NCI-H1436 (cell line): ENCODE results near the gene BPGM.

Source experiments
- DNase-seq: peaks from one replicate; lab custom pipeline; 2025; lab: John Stamatoyannopoulos, UW

BPGM gene

DNA sequence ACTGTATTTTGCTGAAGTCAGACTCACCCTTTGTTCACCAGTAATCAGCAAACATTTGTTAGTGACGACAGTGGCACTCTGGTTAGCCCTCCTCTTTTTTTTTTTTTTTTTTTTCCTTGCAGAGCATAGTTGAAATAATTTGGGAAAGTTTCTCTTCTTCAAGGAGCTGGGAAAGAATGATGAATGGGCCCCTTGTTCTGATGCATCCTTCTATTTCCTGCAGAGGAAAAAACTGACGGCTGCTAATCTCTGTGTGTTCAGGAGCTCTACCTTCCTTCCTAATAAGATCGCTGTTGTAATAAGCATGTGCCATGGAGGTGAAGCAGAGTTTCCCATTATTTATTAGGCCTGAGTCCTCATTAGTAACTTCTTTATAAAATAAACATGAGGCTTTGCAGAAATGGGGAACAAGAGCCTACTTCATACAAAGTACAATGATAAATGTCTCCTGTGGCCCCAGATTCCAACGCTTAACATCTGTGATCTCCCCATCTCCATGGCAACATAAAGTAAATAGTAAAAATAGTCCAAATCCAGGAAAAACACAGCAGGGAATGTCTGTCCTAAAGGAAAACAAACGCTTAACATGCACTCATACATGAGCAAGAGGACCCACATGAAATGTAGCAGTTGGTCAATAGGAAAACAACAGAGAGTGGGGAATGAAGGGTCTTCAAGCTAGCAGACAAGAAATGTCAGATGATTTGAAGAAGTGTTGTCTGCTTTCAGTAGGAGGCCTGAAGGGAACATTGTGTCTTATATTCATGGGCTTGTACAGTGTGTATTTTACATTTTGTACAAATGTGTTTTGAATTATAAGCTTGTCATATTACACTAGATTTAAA is 73.7 kb downstream of the BPGM start:
- no peak for DNase-seq

DNA sequence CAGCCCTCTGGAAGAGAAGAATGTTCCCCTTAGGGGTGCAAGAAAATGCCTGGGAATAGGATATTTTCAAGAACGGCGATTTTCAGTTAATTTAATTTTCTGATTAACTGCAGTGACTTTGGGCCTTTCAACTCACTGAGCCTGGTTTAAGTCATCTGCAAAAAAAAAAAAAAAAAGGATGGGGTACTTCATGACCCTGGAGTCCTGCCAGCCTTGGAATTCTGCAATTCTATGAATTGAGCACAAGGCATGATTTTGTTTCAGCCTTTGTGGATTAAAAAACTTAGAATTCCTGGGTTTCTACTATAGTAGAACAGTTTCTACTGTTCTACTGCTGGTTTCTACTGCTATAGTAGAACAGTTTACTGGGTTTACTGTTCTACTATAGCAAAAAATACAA is 74.5 kb downstream of the BPGM start:
- no peak for DNase-seq

DNA sequence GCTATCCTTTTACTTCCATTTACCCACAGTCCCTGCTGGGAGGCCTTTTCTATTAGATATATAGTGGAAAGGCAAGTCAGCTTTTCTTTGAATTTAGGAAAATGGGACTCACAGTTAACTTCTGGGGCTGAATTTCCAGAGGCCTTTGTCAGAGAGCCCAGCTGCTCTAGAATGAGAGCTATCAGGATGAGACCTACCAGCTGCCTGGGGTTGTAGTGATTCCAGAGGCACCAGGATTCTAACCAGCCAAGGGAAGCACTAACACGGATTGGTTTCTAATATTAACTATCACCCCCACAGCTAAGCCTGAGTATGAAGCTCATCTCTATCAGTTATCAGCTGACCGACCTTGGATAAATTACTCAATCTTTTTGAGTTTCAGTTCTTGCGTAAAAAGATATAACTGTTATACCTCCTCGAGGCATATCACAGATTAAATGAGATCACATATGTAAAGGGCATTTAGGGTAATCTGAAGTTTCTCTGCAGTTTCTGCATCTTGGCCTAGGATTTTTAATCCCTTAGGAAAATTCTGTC is 76.2 kb downstream of the BPGM start:
- DNase-seq: no peak

DNA sequence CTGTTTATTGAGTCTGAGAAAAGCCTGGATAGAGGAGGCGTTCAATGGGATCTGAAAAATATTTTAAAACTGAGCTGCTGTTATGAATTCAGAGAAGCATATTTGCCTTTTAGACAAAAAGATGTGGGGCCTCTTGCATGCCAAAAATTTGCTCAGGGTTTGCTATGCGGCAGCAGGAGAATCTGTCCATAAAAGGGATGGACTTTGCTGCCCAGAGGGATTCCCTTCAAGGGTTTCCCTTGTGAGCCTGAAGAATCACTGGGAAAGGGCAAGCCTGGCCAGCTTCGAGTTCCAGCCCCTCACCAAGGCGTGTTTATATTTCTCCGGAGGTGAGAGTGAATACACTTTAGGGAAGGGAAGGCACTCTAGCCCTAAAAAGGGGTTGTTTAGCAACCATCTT is 77.2 kb downstream of the BPGM start:
- DNase-seq: no peak

DNA sequence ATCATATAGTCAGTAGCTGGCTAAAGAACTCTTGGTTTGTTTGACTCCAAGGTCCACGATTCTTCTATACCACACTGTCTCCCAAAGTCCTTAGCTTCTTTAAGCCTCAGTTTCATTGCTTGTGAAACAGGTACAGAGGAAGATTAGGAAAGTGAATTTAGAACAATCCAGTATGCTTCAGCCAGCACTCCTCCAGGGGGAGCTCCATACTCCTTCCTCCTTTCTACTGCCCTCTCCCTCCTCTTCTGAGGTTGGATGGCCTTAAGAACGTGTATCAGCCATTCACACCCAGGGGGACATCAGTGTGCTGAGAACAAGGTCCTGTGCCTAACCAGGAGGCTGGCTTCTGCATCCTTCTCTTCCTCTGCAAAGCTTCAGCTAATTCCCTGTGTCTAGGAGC is 78.0 kb downstream of the BPGM start:
- DNase-seq: no peak

DNA sequence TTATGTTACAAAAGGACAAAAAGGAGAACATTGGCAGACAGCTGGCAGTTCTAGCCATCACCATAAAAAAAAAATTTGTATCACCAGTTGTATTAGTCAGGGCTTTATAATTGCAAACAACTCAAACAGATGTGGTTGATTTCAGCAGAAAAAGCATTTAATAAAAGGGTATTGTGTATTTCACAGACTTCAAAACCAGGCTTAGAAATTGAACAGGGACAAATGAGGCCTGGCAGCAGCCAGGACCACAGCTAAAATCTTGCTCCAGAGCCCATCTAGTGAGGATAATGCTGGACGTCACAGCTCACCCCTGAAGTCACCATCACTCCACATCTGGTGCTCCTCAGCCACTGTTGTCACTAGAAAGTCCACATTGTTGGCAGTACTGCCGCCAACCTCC is 79.9 kb downstream of the BPGM start:
- no peak for DNase-seq

DNA sequence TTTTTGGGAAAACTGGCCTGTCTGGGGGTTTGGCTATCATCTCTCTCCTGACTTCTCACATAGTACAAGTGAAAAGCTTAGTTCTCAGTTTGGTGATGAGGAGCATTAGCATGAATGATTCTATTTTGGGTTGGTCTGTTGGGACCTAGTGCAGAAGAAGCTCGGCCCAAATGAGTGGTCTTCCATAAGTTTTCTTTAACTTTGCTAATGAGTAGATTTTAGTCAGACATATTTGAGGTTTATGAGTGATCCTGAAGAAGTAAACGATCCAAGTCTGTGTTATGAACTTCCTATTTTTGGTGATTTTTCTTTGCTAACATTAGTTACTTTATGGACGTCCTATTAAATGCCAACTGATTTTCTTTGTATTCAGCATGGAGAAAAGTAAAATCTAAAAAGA is 81.1 kb downstream of the BPGM start:
- no peak for DNase-seq
